Esophagus squamous epithelium (tissue), 4 donors: ENCODE data around the gene LRBA.

Experiments
- POLR2A ChIP-seq, 4 donors: fragments of 450-650 bp; IDR thresholded peaks; one replicate each; pipeline ENCODE4 v1.6.1; 2017; ENCODE audit warnings: antibody characterized with exemption in 4 of 4, mild to moderate bottlenecking in 4 of 4, moderate library complexity in 3 of 4
- TF ChIP-seq, protein P1 (sequence below), 6 experiments: fragments of 450-650 bp in 4 of 6; fragments of 200-600 bp in 2 of 6; sonication (generic) in 2 of 6; IDR thresholded peaks; one replicate each; pipeline ENCODE4 v1.5.1; 2016 to 2019; ENCODE audit warnings: antibody characterized with exemption in 6 of 6, mild to moderate bottlenecking in 4 of 6, moderate library complexity in 4 of 6

DNA sequence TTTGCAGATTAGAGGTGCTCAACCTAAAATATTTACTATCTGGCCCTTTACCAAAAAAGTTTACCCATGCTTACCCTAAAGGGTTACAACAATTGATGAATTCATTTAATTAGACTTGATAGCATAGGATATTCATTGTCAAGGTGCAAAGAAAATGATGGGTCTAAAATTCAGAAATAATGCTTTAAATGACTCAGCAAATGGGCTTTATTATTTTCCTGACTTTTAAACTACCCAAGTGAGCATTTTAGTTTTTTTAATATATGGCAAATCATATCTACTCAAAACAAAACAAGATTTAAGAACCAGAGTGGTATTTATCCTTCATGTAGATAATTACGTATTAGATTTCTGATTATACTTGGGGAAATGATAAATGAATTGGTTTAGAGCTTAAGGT, 701.1 kb downstream of the LRBA start:
- TF ChIP-seq, protein P1, sequence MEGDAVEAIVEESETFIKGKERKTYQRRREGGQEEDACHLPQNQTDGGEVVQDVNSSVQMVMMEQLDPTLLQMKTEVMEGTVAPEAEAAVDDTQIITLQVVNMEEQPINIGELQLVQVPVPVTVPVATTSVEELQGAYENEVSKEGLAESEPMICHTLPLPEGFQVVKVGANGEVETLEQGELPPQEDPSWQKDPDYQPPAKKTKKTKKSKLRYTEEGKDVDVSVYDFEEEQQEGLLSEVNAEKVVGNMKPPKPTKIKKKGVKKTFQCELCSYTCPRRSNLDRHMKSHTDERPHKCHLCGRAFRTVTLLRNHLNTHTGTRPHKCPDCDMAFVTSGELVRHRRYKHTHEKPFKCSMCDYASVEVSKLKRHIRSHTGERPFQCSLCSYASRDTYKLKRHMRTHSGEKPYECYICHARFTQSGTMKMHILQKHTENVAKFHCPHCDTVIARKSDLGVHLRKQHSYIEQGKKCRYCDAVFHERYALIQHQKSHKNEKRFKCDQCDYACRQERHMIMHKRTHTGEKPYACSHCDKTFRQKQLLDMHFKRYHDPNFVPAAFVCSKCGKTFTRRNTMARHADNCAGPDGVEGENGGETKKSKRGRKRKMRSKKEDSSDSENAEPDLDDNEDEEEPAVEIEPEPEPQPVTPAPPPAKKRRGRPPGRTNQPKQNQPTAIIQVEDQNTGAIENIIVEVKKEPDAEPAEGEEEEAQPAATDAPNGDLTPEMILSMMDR (IDR thresholded peaks at IDR 0.05), result no peak
- TF ChIP-seq POLR2A (IDR thresholded peaks at IDR 0.05), result no peak
